Fibroblast of the aortic adventitia (primary cell): ENCODE data around the gene CAPZB. TPM values are rescaled to one million over a fixed set of nuclear protein-coding genes. Genes with fewer than 3 reads are reported as not detected.

Experiments
- DNase-seq: peaks from one replicate; pipeline ENCODE4 v3.0.0-alpha.2; 2010; ENCODE audit warnings: low read depth
- H3K4me3 ChIP-seq: 2 replicates; pipeline ENCODE4 v1.5.1; 2011; ENCODE audit warnings: low read depth, mild to moderate bottlenecking, control low read depth, low read length, moderate library complexity
- CTCF ChIP-seq: IDR thresholded peaks from 2 replicates; pipeline ENCODE4 v1.5.1; 2011; ENCODE audit warnings: mild to moderate bottlenecking, low read length, control low read depth, inconsistent platforms; ENCODE audit not compliant: insufficient read depth
- total RNA-seq: library from RNA; depleted of rRNA; stranded (reverse); fragments of >200 nt; gene quantifications from 2 replicates; pipeline ENCODE4 v1.2.3, GENCODE V29; 2012; ENCODE audit warnings: low replicate concordance

CAPZB gene
- total RNA-seq, 1 donor = 232 TPM

GRCh38 chr1:19339214-19339861 lies 146.0 kb downstream of the CAPZB start:
- no peak for DNase-seq
- no peak overlapping the region for H3K4me3 ChIP-seq
- no peak for TF ChIP-seq CTCF

GRCh38 chr1:19338323-19338762 lies 147.0 kb downstream of the CAPZB start:
- no peak for TF ChIP-seq CTCF
- DNase-seq = no peak
- no peak overlapping the region for H3K4me3 ChIP-seq

GRCh38 chr1:19337289-19337688 lies 148.1 kb downstream of the CAPZB start:
- TF ChIP-seq CTCF = no peak
- DNase-seq = no peak
- H3K4me3 ChIP-seq = no peak overlapping the region

GRCh38 chr1:19336543-19336942 lies 148.8 kb downstream of the CAPZB start:
- H3K4me3 ChIP-seq = no peak overlapping the region
- no peak for DNase-seq
- TF ChIP-seq CTCF = no peak

DNA sequence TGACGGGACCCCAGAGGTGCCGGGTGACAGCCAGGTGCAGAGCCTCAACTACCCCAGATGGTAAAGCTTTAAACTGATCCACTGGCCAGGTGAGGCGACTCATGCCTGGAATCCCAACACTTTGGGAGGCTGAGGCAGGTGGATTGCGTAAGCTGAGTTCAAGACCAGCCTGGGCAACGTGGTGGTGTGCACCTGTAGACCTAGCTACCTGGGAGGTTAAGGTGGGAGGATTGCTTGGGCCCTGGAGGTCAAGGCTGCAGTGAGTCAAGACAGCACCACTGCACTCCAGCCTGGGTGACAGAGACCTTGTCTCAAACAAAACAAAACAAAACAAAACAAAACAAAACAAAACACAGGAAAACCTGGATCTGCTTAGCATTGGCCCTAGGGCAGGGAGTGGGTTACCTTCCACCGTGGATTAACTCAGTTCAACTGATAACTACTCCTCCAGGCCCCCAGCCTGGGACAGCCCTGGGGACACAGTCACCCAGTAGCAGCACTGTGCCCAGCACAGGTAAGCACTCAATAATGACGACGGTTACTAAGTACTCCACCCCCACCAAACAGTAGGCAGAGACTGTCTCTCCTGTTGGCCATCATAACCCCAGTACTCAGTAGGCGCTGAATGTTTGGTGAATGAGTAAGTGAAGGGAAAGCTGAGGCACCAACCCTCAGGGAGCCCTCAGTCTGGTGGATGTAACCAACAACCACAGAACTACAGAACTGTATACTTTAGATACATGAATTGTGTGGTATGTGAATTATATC lies 151.6 kb downstream of the CAPZB start:
- no peak for TF ChIP-seq CTCF
- no peak for DNase-seq

GRCh38 chr1:19332832-19333231 lies 152.5 kb downstream of the CAPZB start:
- TF ChIP-seq CTCF = no peak
- no peak for DNase-seq
- no peak overlapping the region for H3K4me3 ChIP-seq

More for the DNA sequence above, 151.6 kb downstream of the CAPZB start:
- no peak overlapping the region for H3K4me3 ChIP-seq
